ENCODE data around the gene STIM1. TPM values are rescaled to one million over a fixed set of nuclear protein-coding genes. Genes with fewer than 3 reads are reported as not detected.

The STIM1 gene
- total RNA-seq, 1 experiment from 2014 or later, result 18.0 TPM

DNA sequence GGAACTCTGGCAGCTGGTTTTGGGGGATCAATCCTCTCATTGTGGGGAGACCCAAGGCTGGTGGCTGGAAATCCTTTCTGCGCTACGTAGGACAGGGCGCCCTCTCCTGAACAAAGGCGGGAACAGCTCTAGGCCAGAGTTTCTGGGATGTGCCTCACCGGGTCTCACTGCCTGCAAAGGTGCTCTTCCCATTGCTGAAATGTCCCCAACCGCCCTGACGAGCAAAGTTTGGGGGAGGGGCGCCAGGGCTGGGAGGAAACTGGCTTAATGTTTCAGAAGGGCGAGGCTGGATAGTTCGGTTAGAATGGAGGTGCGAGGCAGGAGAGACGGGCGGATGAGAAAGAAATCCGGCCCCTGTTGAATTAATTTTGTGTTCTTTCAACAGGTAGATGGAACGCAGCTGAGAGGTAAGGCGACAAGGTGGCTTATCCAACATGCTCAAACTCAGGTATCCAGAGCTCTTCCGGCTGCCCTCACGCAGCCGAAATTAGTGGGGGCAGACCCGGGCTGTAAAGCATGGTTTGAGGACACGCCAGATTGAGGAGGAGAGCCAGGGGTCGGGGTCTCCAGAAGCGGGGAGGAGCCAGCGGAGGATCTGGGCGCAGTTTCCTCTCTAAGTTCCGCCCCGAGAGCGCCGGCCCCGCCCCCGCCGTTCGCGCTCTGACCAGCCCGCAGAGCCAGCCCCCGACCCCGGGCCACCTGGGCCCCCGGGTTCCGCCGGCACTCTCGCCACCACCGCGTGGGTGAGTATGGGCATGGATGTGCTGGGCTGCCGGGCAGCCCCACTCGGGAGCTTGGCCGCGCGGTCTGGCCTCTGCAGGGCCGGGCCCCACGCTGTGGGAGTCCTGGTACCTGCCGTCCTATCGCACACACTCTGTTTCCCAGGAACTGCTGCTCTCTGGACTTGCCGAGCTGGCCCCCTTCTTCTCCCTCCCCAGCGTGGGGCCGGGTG is 47.3 kb upstream of the STIM1 start, which contains the start of gene PGAP2:
TSS of gene PGAP2 (plus strand) at position 652 of the 952 bp plus-strand sequence. CDS start 2,700 bp downstream, outside the sequence.
- Mint-ChIP-seq H3K4me3 (peak within 1 kb of the TSS; percentile 96), H3K27me3 (ENCODE audit: low read depth) (no peaks in the 10 kb centered on the region; the same call in 1 of the 2 replicates), H3K9me3 (no peaks in the 10 kb centered on the region), H3K4me1 (peaks cover 11% of the 10 kb centered on the region), H3K27ac (peak within 1 kb of the TSS; percentile 97), H3K36me3 (no peaks in the 10 kb centered on the region)
- CTCF ChIA-PET, result interaction anchor here (0.7 to 3.9 kb wide), 27 partner anchors 8 to 331 kb away, joined by 3 to 52 read pairs (median 5); partner anchors contain the start of genes NUP98, RHOG and STIM1
- POLR2A ChIA-PET, result interaction anchor here (0.5 to 1.1 kb wide), 4 partner anchors 11 to 429 kb away, joined by 3 read pairs; partner anchors contain the start of genes NUP98 and ZNF195
- DNase-seq (ENCODE audit: low spot score) (peak; percentile 83), ATAC-seq (peak; percentile 91)
- no peak for TF ChIP-seq NR3C1 (CRISPR knock-in tag; conservative IDR thresholded peaks at IDR 0.05; ENCODE audit: low read depth)
- TF ChIP-seq, protein P1, sequence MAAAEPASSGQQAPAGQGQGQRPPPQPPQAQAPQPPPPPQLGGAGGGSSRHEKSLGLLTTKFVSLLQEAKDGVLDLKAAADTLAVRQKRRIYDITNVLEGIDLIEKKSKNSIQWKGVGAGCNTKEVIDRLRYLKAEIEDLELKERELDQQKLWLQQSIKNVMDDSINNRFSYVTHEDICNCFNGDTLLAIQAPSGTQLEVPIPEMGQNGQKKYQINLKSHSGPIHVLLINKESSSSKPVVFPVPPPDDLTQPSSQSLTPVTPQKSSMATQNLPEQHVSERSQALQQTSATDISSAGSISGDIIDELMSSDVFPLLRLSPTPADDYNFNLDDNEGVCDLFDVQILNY (CRISPR knock-in tag; IDR thresholded peaks at IDR 0.05), result peak; percentile 75; the same call in 1 of the 2 replicates
- TF ChIP-seq, protein P2, sequence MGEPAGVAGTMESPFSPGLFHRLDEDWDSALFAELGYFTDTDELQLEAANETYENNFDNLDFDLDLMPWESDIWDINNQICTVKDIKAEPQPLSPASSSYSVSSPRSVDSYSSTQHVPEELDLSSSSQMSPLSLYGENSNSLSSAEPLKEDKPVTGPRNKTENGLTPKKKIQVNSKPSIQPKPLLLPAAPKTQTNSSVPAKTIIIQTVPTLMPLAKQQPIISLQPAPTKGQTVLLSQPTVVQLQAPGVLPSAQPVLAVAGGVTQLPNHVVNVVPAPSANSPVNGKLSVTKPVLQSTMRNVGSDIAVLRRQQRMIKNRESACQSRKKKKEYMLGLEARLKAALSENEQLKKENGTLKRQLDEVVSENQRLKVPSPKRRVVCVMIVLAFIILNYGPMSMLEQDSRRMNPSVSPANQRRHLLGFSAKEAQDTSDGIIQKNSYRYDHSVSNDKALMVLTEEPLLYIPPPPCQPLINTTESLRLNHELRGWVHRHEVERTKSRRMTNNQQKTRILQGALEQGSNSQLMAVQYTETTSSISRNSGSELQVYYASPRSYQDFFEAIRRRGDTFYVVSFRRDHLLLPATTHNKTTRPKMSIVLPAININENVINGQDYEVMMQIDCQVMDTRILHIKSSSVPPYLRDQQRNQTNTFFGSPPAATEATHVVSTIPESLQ (CRISPR knock-in tag; IDR thresholded peaks at IDR 0.05), result no peak
- no peak for TF ChIP-seq MXD4 (CRISPR knock-in tag; IDR thresholded peaks at IDR 0.05; ENCODE audit: borderline replicate concordance)
- TF ChIP-seq, protein P3, sequence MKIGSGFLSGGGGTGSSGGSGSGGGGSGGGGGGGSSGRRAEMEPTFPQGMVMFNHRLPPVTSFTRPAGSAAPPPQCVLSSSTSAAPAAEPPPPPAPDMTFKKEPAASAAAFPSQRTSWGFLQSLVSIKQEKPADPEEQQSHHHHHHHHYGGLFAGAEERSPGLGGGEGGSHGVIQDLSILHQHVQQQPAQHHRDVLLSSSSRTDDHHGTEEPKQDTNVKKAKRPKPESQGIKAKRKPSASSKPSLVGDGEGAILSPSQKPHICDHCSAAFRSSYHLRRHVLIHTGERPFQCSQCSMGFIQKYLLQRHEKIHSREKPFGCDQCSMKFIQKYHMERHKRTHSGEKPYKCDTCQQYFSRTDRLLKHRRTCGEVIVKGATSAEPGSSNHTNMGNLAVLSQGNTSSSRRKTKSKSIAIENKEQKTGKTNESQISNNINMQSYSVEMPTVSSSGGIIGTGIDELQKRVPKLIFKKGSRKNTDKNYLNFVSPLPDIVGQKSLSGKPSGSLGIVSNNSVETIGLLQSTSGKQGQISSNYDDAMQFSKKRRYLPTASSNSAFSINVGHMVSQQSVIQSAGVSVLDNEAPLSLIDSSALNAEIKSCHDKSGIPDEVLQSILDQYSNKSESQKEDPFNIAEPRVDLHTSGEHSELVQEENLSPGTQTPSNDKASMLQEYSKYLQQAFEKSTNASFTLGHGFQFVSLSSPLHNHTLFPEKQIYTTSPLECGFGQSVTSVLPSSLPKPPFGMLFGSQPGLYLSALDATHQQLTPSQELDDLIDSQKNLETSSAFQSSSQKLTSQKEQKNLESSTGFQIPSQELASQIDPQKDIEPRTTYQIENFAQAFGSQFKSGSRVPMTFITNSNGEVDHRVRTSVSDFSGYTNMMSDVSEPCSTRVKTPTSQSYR (CRISPR knock-in tag; IDR thresholded peaks at IDR 0.05), result peak; percentile 34; the same call in 1 of the 2 replicates
- no peak; the same call in 1 of the 2 replicates for TF ChIP-seq PRRX2 (CRISPR knock-in tag; IDR thresholded peaks at IDR 0.05)
- TF ChIP-seq CBFB (CRISPR knock-in tag; IDR thresholded peaks at IDR 0.05; ENCODE audit: low read depth), result no peak
- TF ChIP-seq ZNF232 (CRISPR knock-in tag; IDR thresholded peaks at IDR 0.05), result 0 out of 2 replicates have a peak, but pooled peaks have one; percentile 31
- TF ChIP-seq ZNF263 (CRISPR knock-in tag; IDR thresholded peaks at IDR 0.05; ENCODE audit: low read depth), result peak; percentile 44; the same call in 1 of the 2 replicates
- no peak for TF ChIP-seq MYBL2 (CRISPR knock-in tag; IDR thresholded peaks at IDR 0.05)
- TF ChIP-seq, protein P4, sequence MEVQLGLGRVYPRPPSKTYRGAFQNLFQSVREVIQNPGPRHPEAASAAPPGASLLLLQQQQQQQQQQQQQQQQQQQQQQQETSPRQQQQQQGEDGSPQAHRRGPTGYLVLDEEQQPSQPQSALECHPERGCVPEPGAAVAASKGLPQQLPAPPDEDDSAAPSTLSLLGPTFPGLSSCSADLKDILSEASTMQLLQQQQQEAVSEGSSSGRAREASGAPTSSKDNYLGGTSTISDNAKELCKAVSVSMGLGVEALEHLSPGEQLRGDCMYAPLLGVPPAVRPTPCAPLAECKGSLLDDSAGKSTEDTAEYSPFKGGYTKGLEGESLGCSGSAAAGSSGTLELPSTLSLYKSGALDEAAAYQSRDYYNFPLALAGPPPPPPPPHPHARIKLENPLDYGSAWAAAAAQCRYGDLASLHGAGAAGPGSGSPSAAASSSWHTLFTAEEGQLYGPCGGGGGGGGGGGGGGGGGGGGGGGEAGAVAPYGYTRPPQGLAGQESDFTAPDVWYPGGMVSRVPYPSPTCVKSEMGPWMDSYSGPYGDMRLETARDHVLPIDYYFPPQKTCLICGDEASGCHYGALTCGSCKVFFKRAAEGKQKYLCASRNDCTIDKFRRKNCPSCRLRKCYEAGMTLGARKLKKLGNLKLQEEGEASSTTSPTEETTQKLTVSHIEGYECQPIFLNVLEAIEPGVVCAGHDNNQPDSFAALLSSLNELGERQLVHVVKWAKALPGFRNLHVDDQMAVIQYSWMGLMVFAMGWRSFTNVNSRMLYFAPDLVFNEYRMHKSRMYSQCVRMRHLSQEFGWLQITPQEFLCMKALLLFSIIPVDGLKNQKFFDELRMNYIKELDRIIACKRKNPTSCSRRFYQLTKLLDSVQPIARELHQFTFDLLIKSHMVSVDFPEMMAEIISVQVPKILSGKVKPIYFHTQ (CRISPR knock-in tag; IDR thresholded peaks at IDR 0.05), result no peak
- TF ChIP-seq SP1 (CRISPR knock-in tag; conservative IDR thresholded peaks at IDR 0.05), result no peak; the same call in 1 of the 2 replicates
- TF ChIP-seq TCF7 (CRISPR knock-in tag; IDR thresholded peaks at IDR 0.05; ENCODE audit: low read depth), result no peak
- TF ChIP-seq ZNF396 (CRISPR knock-in tag; IDR thresholded peaks at IDR 0.05; ENCODE audit: borderline replicate concordance), result no peak
- TF ChIP-seq, protein P5, sequence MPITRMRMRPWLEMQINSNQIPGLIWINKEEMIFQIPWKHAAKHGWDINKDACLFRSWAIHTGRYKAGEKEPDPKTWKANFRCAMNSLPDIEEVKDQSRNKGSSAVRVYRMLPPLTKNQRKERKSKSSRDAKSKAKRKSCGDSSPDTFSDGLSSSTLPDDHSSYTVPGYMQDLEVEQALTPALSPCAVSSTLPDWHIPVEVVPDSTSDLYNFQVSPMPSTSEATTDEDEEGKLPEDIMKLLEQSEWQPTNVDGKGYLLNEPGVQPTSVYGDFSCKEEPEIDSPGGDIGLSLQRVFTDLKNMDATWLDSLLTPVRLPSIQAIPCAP (CRISPR knock-in tag; IDR thresholded peaks at IDR 0.05), result no peak
- no peak for TF ChIP-seq GTF2I (CRISPR knock-in tag; conservative IDR thresholded peaks at IDR 0.05)
- TF ChIP-seq CREM (CRISPR knock-in tag; IDR thresholded peaks at IDR 0.05), result 0 out of 2 replicates have a peak, but pooled peaks have one; percentile 41
- no peak for TF ChIP-seq ZNF317 (CRISPR knock-in tag; IDR thresholded peaks at IDR 0.05; ENCODE audit: borderline replicate concordance, low read depth)
- TF ChIP-seq, protein P6, sequence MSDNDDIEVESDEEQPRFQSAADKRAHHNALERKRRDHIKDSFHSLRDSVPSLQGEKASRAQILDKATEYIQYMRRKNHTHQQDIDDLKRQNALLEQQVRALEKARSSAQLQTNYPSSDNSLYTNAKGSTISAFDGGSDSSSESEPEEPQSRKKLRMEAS (CRISPR knock-in tag; IDR thresholded peaks at IDR 0.05), result no peak; the same call in 1 of the 2 replicates
- TF ChIP-seq OVOL2 (CRISPR knock-in tag; IDR thresholded peaks at IDR 0.05; ENCODE audit: borderline replicate concordance), result no peak
- TF ChIP-seq, protein P7, sequence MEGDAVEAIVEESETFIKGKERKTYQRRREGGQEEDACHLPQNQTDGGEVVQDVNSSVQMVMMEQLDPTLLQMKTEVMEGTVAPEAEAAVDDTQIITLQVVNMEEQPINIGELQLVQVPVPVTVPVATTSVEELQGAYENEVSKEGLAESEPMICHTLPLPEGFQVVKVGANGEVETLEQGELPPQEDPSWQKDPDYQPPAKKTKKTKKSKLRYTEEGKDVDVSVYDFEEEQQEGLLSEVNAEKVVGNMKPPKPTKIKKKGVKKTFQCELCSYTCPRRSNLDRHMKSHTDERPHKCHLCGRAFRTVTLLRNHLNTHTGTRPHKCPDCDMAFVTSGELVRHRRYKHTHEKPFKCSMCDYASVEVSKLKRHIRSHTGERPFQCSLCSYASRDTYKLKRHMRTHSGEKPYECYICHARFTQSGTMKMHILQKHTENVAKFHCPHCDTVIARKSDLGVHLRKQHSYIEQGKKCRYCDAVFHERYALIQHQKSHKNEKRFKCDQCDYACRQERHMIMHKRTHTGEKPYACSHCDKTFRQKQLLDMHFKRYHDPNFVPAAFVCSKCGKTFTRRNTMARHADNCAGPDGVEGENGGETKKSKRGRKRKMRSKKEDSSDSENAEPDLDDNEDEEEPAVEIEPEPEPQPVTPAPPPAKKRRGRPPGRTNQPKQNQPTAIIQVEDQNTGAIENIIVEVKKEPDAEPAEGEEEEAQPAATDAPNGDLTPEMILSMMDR (IDR thresholded peaks at IDR 0.05), result peak; percentile 65
- no peak for TF ChIP-seq ZNF423 (CRISPR knock-in tag; IDR thresholded peaks at IDR 0.05)

All from WTC11 (cell line).